Measurements from ENCODE around the gene TMEM80. TPM values are rescaled to one million over a fixed set of nuclear protein-coding genes. Genes with fewer than 3 reads are reported as not detected.

The TMEM80 gene
- total and polyA plus RNA-seq, 10 donors, result 18.7 to 37.6 (median 28.5) TPM

DNA sequence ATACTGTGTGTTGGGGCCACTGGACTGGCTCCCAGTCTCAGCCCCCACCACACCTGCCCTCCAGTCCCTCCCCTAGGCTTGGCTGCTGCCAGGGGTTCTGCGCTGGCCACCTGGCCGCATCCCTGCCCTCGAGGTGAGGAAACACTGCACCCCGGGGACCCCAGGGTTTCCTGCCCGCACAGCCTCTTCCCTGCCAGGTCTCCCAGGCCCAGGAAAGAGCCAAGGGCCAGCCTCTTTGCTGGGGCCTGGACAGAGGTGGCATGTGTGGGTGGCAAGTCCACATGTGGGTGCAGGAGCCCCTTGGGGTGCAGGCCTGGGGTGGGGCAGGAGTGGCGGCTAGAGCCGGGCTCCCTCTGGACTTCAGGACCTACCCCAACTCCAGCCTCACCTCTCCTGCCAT lies 12.9 kb downstream of the TMEM80 start:
- DNase-seq, result no peak
- WGBS, 5 donors, result 66 to 74% (median 72%) methylated on average over 7 of the region's 7 CpGs
- Histone ChIP-seq H3K4me3 (no peak overlapping the region), H3K4me1 (peaks cover 14 to 52% (median 30%) of the 10 kb centered on the region in 6 donors), H3K36me3 (peaks cover 0 to 14% (median 0%) of the 10 kb centered on the region in 6 donors), H3K27me3 (replicated peaks in 1 of 7) (peaks cover 0 to 82% (median 42%) of the 10 kb centered on the region in 7 donors), H3K9me3 (no peaks in the 10 kb centered on the region), H3K27ac (no peak overlapping the region)
- intact Hi-C loops (cut with DNase I; ENCODE audit: low total_unique reads), result no loop called here
- TF ChIP-seq, protein P1, sequence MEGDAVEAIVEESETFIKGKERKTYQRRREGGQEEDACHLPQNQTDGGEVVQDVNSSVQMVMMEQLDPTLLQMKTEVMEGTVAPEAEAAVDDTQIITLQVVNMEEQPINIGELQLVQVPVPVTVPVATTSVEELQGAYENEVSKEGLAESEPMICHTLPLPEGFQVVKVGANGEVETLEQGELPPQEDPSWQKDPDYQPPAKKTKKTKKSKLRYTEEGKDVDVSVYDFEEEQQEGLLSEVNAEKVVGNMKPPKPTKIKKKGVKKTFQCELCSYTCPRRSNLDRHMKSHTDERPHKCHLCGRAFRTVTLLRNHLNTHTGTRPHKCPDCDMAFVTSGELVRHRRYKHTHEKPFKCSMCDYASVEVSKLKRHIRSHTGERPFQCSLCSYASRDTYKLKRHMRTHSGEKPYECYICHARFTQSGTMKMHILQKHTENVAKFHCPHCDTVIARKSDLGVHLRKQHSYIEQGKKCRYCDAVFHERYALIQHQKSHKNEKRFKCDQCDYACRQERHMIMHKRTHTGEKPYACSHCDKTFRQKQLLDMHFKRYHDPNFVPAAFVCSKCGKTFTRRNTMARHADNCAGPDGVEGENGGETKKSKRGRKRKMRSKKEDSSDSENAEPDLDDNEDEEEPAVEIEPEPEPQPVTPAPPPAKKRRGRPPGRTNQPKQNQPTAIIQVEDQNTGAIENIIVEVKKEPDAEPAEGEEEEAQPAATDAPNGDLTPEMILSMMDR (IDR thresholded peaks at IDR 0.05 in 8 of 11, conservative IDR thresholded peaks at IDR 0.05 in 3 of 11), result no peak
- TF ChIP-seq POLR2A (IDR thresholded peaks at IDR 0.05) (no peak), POLR2AphosphoS5 (IDR thresholded peaks at IDR 0.05) (no peak)

DNA sequence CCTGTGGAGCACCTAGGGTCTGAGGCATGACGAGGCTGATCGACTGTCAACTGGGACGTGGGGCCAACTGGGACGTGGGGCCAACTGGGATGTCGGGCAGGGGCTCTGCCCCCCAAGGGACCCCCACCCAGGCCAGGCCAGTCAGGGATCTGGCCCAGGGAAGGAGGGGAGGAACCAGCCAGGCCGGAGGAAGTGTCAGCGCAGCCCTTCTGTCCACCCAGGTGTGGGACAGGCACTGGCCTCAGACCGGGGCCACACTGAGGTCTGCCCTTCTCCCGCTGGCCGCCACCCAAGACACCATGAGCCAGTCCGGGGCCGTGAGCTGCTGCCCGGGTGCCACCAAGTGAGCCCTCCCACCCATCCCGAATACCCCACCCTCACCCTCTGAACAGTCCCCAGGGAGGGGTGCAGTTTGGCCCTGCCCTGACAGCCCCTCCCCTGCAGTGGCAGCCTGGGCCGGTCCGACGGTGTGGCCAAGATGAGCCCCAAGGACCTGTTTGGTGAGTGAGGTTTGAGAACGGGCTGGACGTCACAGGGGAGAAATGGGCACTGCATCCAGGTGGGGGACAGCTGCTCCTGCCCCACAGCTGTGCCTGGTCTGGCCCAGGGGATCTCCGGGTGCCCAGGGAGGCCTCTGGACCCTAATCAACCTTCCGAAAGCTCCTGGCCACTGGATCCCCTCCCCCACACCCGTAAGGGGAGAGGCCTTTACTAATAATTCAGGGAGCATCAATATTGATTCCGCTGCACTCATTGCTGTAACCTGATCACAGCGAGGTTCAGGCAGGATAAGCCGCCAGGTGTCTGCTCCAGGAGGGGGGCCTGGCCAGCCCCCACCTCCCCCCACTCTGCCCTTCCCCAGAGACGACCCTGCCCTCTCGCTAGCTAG lies 13.7 kb downstream of the TMEM80 start:
- intact Hi-C loops (cut with DNase I; ENCODE audit: low total_unique reads), result no loop called here
- no peak for DNase-seq
- no peaks in the 10 kb centered on the region for H3K9me3 ChIP-seq
- peaks cover 0 to 82% (median 42%) of the 10 kb centered on the region in 7 donors for H3K27me3 ChIP-seq (replicated peaks in 1 of 7)
- peaks cover 0 to 8% (median 0%) of the 10 kb centered on the region in 6 donors for H3K36me3 ChIP-seq
- H3K4me1 ChIP-seq, result peaks cover 14 to 44% (median 29%) of the 10 kb centered on the region in 6 donors
- H3K4me3 ChIP-seq, result no peak overlapping the region
- TF ChIP-seq, protein P1 (IDR thresholded peaks at IDR 0.05 in 8 of 11, conservative IDR thresholded peaks at IDR 0.05 in 3 of 11), result no peak
- TF ChIP-seq POLR2A (IDR thresholded peaks at IDR 0.05) (no peak), POLR2AphosphoS5 (IDR thresholded peaks at IDR 0.05) (no peak)
- H3K27ac ChIP-seq, result no peak overlapping the region
- 75 to 91% (median 82%) methylated on average over 14 to 27 of the region's 27 CpGs for WGBS, 5 donors

DNA sequence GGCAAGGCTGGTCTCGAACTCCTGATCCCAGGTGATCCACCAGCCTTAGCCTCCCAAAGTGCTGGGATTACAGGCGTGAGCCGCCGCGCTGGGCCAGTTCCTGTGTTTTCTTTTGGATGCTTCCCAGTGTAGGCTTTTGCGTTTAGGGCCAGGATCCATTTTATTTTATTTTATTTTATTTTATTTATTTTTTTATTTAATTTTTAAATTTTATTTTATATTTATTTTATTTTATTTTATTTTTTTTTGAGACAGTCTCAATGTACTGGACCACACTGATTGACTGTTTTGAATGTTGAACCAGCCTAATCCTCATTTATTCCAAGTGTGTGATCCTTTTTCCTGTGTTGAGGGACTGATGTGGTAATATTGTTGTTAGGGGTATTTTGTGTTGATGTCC lies 18.8 kb downstream of the TMEM80 start:
- no peaks in the 10 kb centered on the region for H3K36me3 ChIP-seq
- intact Hi-C loops (cut with DNase I; ENCODE audit: low total_unique reads), result no loop called here
- peaks cover 0 to 10% (median 5%) of the 10 kb centered on the region in 6 donors for H3K4me1 ChIP-seq
- H3K9me3 ChIP-seq, result peaks cover 0 to 8% (median 2%) of the 10 kb centered on the region in 8 donors
- WGBS, 5 donors, result 89 to 99% (median 97%) methylated on average over 6 of the region's 6 CpGs
- peaks cover 0 to 45% (median 12%) of the 10 kb centered on the region in 7 donors for H3K27me3 ChIP-seq (replicated peaks in 1 of 7)
- no peak overlapping the region for H3K27ac ChIP-seq
- no peak for DNase-seq
- TF ChIP-seq POLR2AphosphoS5 (IDR thresholded peaks at IDR 0.05), result no peak
- no peak overlapping the region for H3K4me3 ChIP-seq

DNA sequence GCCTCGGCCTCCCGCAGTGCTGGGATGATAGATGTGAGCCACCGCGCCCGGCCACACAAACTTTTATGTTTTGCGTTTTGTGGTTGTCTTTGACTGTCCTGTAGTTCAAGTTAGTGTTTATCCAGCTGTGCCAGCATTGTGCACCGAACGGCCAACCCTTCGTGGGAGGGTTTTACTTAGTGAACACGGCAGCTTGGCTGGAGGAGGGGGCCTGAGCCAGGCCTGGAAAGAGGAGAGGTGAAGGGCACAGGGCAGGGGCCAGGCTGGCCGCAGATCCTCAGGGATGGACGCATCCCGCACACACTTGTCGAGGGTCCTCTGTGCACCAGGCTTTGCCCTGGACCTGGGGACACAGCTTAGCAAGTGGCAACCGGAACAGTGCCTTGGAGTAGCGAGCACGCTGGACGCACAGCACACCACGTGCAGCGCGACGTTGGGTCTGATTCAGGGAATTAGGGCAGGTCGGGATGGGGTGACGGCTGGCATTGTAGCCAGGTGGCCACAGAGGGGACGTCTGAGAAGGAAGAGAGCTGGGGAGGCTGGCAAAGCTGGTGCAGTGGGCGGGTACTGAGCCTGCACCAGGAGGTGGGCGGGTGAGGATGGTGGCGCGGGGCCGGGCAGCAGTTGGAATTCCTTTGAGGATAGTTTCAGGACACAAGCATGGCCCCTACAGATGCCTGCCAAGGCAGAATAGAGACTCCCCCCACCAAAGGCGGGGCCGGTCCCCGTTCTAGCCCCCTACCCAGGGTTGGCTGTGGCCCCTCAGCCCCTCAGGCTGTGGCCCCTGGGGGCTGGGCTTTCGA lies 23.8 kb downstream of the TMEM80 start:
- H3K4me3 ChIP-seq, result no peak overlapping the region
- no peak for DNase-seq
- H3K9me3 ChIP-seq, result peaks cover 0 to 8% (median 2%) of the 10 kb centered on the region in 8 donors
- peaks cover 0 to 45% (median 31%) of the 10 kb centered on the region in 7 donors for H3K27me3 ChIP-seq (replicated peaks in 1 of 7)
- no peaks in the 10 kb centered on the region for H3K36me3 ChIP-seq
- TF ChIP-seq POLR2AphosphoS5 (IDR thresholded peaks at IDR 0.05) (no peak), POLR2A (IDR thresholded peaks at IDR 0.05) (no peak)
- TF ChIP-seq, protein P1 (IDR thresholded peaks at IDR 0.05 in 8 of 11, conservative IDR thresholded peaks at IDR 0.05 in 3 of 11), result no peak
- 79 to 85% (median 84%) methylated on average over 27 to 34 of the region's 34 CpGs for WGBS, 5 donors
- peaks cover 15 to 36% (median 30%) of the 10 kb centered on the region in 6 donors for H3K4me1 ChIP-seq
- no peak overlapping the region for H3K27ac ChIP-seq
- intact Hi-C loops (cut with DNase I; ENCODE audit: low total_unique reads), result loop anchor here (5.0 to 10.0 kb wide), 2 partner anchors 57 to 165 kb away; no protein-coding TSS in a partner anchor
